OCI-LY1 (cell line): ENCODE data around the gene FREY1.
"Not testable (repeated sequence)": the region's sequence is repeated elsewhere in the genome, so short reads cannot be mapped to it uniquely, and the experiment has no call there.

ENCODE experiments used
- H2AFZ ChIP-seq: fragments of 200-600 bp; sonication (generic), shearing (Covaris generic); 2 replicates; pipeline ENCODE4 v1.6.0; 2014; ENCODE audit warnings: antibody characterized with exemption, mild to moderate bottlenecking, low read length
- H3F3A ChIP-seq: fragments of 200-600 bp; sonication (generic), shearing (Covaris generic); 2 replicates; pipeline ENCODE4 v1.6.0; 2014; ENCODE audit warnings: mild to moderate bottlenecking, antibody characterized with exemption, low read length, moderate library complexity; ENCODE audit not compliant: insufficient read depth
- H3K27ac ChIP-seq: fragments of 200-600 bp; sonication (generic); 2 replicates; pipeline ENCODE4 v1.5.1; 2014; ENCODE audit warnings: low read length, mixed run types, mild to moderate bottlenecking, low read depth; ENCODE audit not compliant: poor library complexity, severe bottlenecking
- H3K27me3 ChIP-seq: fragments of 200-600 bp; sonication (generic); 2 replicates; pipeline ENCODE4 v1.6.0; 2014; ENCODE audit warnings: antibody characterized with exemption, mild to moderate bottlenecking, low read length, moderate library complexity; ENCODE audit not compliant: insufficient read depth
- H3K36me3 ChIP-seq: fragments of 200-600 bp; sonication (generic); 2 replicates; pipeline ENCODE4 v1.6.1; 2014; ENCODE audit warnings: mild to moderate bottlenecking, antibody characterized with exemption, low read length, moderate library complexity, mixed read lengths; ENCODE audit not compliant: insufficient read depth
- H3K4me1 ChIP-seq: fragments of 200-600 bp; sonication (generic); 2 replicates; pipeline ENCODE4 v1.5.1; 2014; ENCODE audit warnings: mild to moderate bottlenecking, low read length, moderate library complexity; ENCODE audit not compliant: insufficient read depth, severe bottlenecking
- H3K4me2 ChIP-seq: fragments of 200-600 bp; sonication (generic), shearing (Covaris generic); 2 replicates; pipeline ENCODE4 v1.6.1; 2014; ENCODE audit warnings: low read length
- H3K4me3 ChIP-seq: fragments of 200-600 bp; sonication (generic); 2 replicates; pipeline ENCODE4 v1.5.1; 2014; ENCODE audit warnings: low read length, low read depth, mild to moderate bottlenecking, mixed read lengths; ENCODE audit not compliant: poor library complexity, severe bottlenecking
- H3K79me2 ChIP-seq: fragments of 200-600 bp; shearing (Covaris generic); 2 replicates; pipeline ENCODE4 v1.6.1; 2016; ENCODE audit warnings: mixed run types, low read length, mixed read lengths; ENCODE audit not compliant: insufficient read depth
- H3K9ac ChIP-seq: fragments of 200-600 bp; sonication (generic), shearing (Covaris generic); 2 replicates; pipeline ENCODE4 v1.6.1; 2014; ENCODE audit warnings: mild to moderate bottlenecking, low read length, mixed read lengths
- H3K9me2 ChIP-seq: fragments of 200-600 bp; sonication (generic), shearing (Covaris generic); 2 replicates; pipeline ENCODE4 v1.6.1; 2014; ENCODE audit warnings: low read depth, mild to moderate bottlenecking, low read length, mixed read lengths
- H3K9me3 ChIP-seq: fragments of 200-600 bp; shearing (Covaris generic); 2 replicates; pipeline ENCODE4 v1.6.1; 2014; ENCODE audit warnings: low read length, mixed read lengths
- H4K20me1 ChIP-seq: fragments of 200-600 bp; sonication (generic), shearing (Covaris generic); 2 replicates; pipeline ENCODE4 v1.6.0; 2016; ENCODE audit warnings: mild to moderate bottlenecking, low read length; ENCODE audit not compliant: insufficient read depth
- EZH2 ChIP-seq: fragments of 200-600 bp; sonication (generic), shearing (Covaris generic); IDR thresholded peaks from 2 replicates; pipeline ENCODE4 v1.8.0; 2017; ENCODE audit warnings: borderline replicate concordance, mixed run types, mild to moderate bottlenecking, antibody characterized with exemption, low read length, moderate library complexity, mixed read lengths
- TF ChIP-seq, protein P1 (sequence below): fragments of 200-600 bp; sonication (generic), shearing (Covaris generic); IDR thresholded peaks from 2 replicates; pipeline ENCODE4 v1.5.1; 2017; ENCODE audit warnings: mild to moderate bottlenecking, antibody characterized with exemption, low read length, moderate library complexity, mixed read lengths

FREY1 gene

DNA sequence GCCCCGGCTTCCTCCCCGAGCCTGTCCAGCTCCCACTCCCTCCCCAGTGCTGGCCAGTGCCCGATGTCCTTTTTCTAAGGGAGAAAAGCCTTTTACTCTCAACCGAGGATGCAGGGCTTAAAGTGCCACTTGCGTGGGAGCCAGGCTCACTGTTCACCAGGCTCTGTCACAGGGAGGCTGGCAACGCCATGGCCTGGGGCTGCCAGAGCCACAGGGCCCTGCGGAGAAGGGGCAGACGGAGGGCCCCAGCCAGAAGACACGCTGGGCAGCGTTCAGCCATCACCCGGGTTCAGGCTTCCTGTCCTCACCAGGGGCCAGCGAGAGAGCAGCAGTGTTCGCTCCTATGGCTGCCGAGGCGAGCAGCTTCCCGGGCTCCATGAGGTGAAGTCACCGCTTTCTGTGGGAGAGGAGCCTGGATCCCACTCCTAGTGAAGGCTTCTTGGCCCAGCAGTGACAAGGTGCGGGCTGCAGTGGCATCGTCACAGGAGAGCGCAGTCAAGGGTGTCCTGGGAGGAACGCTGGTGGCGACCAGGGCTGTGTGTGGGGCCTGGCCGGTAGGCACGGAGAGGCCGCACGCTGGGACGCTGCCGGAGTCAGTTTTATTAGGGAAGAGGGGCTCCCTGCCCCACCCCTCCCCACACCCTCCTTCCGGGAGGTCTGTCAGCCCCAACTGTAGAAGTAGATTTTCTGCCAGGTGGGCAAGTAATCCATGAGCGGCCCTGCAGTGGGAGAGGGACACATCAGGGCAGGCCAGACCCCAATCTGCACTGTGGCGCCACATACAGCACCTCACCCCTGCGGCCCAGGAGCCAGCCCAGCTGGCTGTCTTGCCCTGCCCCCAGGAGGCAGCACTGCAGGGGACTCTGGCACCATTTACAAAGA is 2.8 kb upstream of the FREY1 start:
- Histone ChIP-seq H2AFZ (no peak overlapping the region), H3K36me3 (peaks cover 42% of the 10 kb centered on the region), H3K4me3 (no peak overlapping the region), H3K9me2 (no peaks in the 10 kb centered on the region), H3K27ac (no peak overlapping the region), H4K20me1 (no peaks in the 10 kb centered on the region), H3F3A (no peaks in the 10 kb centered on the region), H3K27me3 (no peaks in the 10 kb centered on the region), H3K4me2 (no peak overlapping the region), H3K79me2 (no peaks in the 10 kb centered on the region), H3K4me1 (no peaks in the 10 kb centered on the region), H3K9me3 (no peaks in the 10 kb centered on the region), H3K9ac (no peak overlapping the region)
- TF ChIP-seq EZH2: no peak
- TF ChIP-seq, protein P1, sequence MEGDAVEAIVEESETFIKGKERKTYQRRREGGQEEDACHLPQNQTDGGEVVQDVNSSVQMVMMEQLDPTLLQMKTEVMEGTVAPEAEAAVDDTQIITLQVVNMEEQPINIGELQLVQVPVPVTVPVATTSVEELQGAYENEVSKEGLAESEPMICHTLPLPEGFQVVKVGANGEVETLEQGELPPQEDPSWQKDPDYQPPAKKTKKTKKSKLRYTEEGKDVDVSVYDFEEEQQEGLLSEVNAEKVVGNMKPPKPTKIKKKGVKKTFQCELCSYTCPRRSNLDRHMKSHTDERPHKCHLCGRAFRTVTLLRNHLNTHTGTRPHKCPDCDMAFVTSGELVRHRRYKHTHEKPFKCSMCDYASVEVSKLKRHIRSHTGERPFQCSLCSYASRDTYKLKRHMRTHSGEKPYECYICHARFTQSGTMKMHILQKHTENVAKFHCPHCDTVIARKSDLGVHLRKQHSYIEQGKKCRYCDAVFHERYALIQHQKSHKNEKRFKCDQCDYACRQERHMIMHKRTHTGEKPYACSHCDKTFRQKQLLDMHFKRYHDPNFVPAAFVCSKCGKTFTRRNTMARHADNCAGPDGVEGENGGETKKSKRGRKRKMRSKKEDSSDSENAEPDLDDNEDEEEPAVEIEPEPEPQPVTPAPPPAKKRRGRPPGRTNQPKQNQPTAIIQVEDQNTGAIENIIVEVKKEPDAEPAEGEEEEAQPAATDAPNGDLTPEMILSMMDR: no peak

DNA sequence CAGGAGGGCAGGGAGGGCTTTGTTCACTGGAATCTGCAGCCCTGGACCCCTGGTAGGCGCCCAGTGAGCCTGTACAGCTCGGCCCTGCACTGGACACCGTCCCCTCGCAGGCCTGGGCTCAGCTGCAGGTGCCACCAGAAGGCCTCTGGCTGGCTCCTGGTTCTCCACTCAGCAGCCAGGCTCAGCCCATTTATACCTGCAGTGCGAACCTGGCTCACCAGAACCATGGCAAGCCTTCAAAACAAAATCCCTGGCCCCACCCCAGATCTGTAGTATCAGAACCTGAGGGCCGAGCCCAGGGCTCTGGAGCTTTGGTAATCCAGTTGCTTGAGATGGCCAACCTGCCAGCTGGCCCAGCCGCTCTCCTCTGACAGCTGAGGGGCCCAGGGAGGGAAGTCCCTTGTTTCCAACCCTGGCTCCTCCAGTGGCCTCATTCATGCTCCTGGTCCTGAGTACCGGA is 870 bp upstream of the FREY1 start:
- Histone ChIP-seq H2AFZ (no peak overlapping the region), H4K20me1 (no peaks in the 10 kb centered on the region), H3K9ac (no peak overlapping the region), H3K4me2 (no peak overlapping the region), H3K9me3 (no peaks in the 10 kb centered on the region), H3K79me2 (no peaks in the 10 kb centered on the region), H3K9me2 (no peaks in the 10 kb centered on the region), H3K36me3 (peaks cover 23% of the 10 kb centered on the region), H3K4me1 (peaks cover 2% of the 10 kb centered on the region), H3K27ac (no peak overlapping the region), H3K4me3 (no peak overlapping the region), H3F3A (no peaks in the 10 kb centered on the region), H3K27me3 (peaks cover 4% of the 10 kb centered on the region; the same call in 1 of the 2 replicates)
- TF ChIP-seq EZH2: no peak

DNA sequence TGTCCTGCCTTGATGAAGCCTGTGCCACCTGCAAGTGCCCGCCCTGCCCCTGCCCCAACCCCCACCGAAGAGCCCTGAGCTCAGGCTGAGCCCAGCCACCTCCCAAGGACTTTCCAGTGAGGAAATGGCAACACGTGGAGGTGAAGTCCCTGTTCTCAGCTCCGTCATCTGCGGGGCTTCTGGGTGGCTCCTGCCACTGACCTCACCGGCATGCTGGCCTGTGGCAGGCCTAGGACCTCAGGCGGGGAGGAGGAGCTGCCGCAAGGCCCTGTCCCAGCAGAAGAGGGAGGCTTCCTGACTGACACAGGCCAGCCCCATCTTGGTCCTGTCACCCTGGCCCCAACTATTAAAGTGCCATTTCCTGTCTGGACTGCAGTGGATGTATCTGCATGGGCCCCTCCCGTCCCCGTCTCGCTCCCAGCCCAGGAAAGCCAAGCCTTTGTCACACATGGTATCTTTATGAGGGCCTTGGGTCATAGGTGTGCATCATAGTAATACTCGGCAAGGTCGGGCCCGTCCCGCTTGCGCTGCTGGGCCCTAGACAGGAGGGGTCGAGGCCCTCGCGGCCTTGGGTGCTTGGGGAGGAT is 882 bp downstream of the FREY1 start:
- H3K9me2 ChIP-seq: no peaks in the 10 kb centered on the region

DNA sequence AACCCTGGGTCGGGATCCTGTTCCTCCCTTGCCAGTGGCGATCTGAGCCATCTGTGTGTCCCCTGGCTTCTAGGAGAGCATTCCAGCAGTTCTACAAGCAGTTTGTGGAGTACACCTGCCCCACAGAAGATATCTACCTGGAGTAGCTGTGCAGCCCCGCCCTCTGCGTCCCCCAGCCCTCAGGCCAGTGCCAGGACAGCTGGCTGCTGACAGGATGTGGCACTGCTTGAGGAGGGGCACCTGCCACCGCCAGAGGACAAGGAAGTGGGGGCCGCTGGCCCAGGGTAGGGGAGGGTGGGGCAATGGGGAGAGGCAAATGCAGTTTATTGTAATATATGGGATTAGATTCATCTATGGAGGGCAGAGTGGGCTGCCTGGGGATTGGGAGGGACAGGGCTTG is 1.5 kb downstream of the FREY1 start:
- not testable (repeated sequence) for H3K9ac ChIP-seq, H3K4me3 ChIP-seq, H3K9me2 ChIP-seq, H3K9me3 ChIP-seq, H3K27ac ChIP-seq, H3K27me3 ChIP-seq, H2AFZ ChIP-seq, H3F3A ChIP-seq, H3K4me2 ChIP-seq, H4K20me1 ChIP-seq, H3K79me2 ChIP-seq, H3K4me1 ChIP-seq
- H3K36me3 ChIP-seq: peaks cover 12% of the 10 kb centered on the region

More for the DNA sequence above, 882 bp downstream of the FREY1 start:
- H3K79me2 ChIP-seq: no peaks in the 10 kb centered on the region
- TF ChIP-seq, protein P1: no peak
- TF ChIP-seq EZH2: no peak
- no peak overlapping the region for H3K9ac ChIP-seq
- H3K9me3 ChIP-seq: no peaks in the 10 kb centered on the region
- no peaks in the 10 kb centered on the region for H4K20me1 ChIP-seq
- peaks cover 4% of the 10 kb centered on the region; the same call in 1 of the 2 replicates for H3K27me3 ChIP-seq
- H3K4me3 ChIP-seq: no peak overlapping the region
- no peak overlapping the region for H3K4me2 ChIP-seq
- no peaks in the 10 kb centered on the region for H3F3A ChIP-seq
- peaks cover 8% of the 10 kb centered on the region for H3K4me1 ChIP-seq
- peaks cover 18% of the 10 kb centered on the region for H3K36me3 ChIP-seq
- no peak overlapping the region for H2AFZ ChIP-seq
- no peak overlapping the region for H3K27ac ChIP-seq
